RCC 7860 (cell line): ENCODE measurements around the gene FHIP2A.
A peak's percentile ranks its signal among the peaks of the same experiment; 100 is the strongest.
"Not testable (repeated sequence)": the region's sequence is repeated elsewhere in the genome, so short reads cannot be mapped to it uniquely, and the experiment has no call there.

Experiments
- DNase-seq: peaks from one replicate; pipeline ENCODE4 v3.0.0-alpha.2; 2015; ENCODE audit warnings: low spot score
- FAIRE-seq: peaks from 2 replicates; lab custom pipeline; 2012; peaks lifted over from hg19 to GRCh38; lab: Jason Lieb, UNC

Gene FHIP2A

GRCh38 chr10:114815791-114816190, 5.8 kb upstream of the FHIP2A start:
- DNase-seq = peak; percentile 10
- no peak for FAIRE-seq

GRCh38 chr10:114816308-114816707, 5.3 kb upstream of the FHIP2A start:
- FAIRE-seq (no peak), DNase-seq (no peak)

GRCh38 chr10:114819322-114819721, 2.3 kb upstream of the FHIP2A start:
- DNase-seq (no peak), FAIRE-seq (no peak)

GRCh38 chr10:114821915-114822443, 399 bp downstream of the FHIP2A start:
- DNase-seq (peak; percentile 21), FAIRE-seq (no peak)

GRCh38 chr10:114822444-114823076, 980 bp downstream of the FHIP2A start:
- DNase-seq (peak; percentile 35), FAIRE-seq (no peak)

GRCh38 chr10:114823077-114823463, 1.5 kb downstream of the FHIP2A start:
- peak; percentile 69 for FAIRE-seq

GRCh38 chr10:114824391-114824790, 2.8 kb downstream of the FHIP2A start:
- no peak for FAIRE-seq
- DNase-seq = no peak

More at GRCh38 chr10:114823077-114823463, 1.5 kb downstream of the FHIP2A start:
- DNase-seq = no peak

- FAIRE-seq = peak; percentile 52
- peak; percentile 67 for DNase-seq
These were observed 4.1 kb downstream of the FHIP2A start for GRCh38 chr10:114825513-114826253.

- no peak for FAIRE-seq
- no peak for DNase-seq
These were observed 7.8 kb downstream of the FHIP2A start for GRCh38 chr10:114829160-114829909.

GRCh38 chr10:114831186-114831867, 9.7 kb downstream of the FHIP2A start:
- FAIRE-seq (no peak), DNase-seq (no peak)

- no peak for FAIRE-seq
These were observed 16.1 kb downstream of the FHIP2A start for GRCh38 chr10:114837690-114838089.

GRCh38 chr10:114839901-114840300, 18.3 kb downstream of the FHIP2A start:
- no peak for DNase-seq
- FAIRE-seq = no peak

More at GRCh38 chr10:114837690-114838089, 16.1 kb downstream of the FHIP2A start:
- no peak for DNase-seq

GRCh38 chr10:114845978-114846693, 24.6 kb downstream of the FHIP2A start:
- DNase-seq (no peak), FAIRE-seq (no peak)

- not testable (repeated sequence) for DNase-seq, FAIRE-seq
These were observed 25.9 kb downstream of the FHIP2A start for GRCh38 chr10:114847517-114847916.

GRCh38 chr10:114849674-114850073, 28.1 kb downstream of the FHIP2A start:
- DNase-seq (no peak), FAIRE-seq (no peak)

- no peak for DNase-seq
- FAIRE-seq = no peak
These were observed 28.5 kb downstream of the FHIP2A start for GRCh38 chr10:114850126-114850525.

- FAIRE-seq (no peak), DNase-seq (no peak)
These were observed 29.8 kb downstream of the FHIP2A start for GRCh38 chr10:114851336-114851735.

- DNase-seq (no peak), FAIRE-seq (no peak)
These were observed 30.6 kb downstream of the FHIP2A start for GRCh38 chr10:114852197-114852596.

GRCh38 chr10:114854906-114855305, 33.3 kb downstream of the FHIP2A start:
- peak; percentile 43 for FAIRE-seq
- DNase-seq = no peak
